Gastroesophageal sphincter (tissue), 3 donors: ENCODE measurements around the gene SLC38A2.

Source experiments
- CTCF ChIP-seq, 4 experiments: fragments of 200-600 bp in 2 of 4; fragments of 450-650 bp in 2 of 4; sonication (generic) in 1 of 4; IDR thresholded peaks; one replicate each; pipeline ENCODE4 v1.5.1; 2017 to 2019; ENCODE audit warnings: antibody characterized with exemption in 4 of 4, mild to moderate bottlenecking in 2 of 4, moderate library complexity in 2 of 4
- POLR2AphosphoS5 ChIP-seq: sonication (generic); formaldehyde crosslinking; IDR thresholded peaks from one replicate; pipeline ENCODE4 v1.6.1; 2017; ENCODE audit warnings: antibody characterized with exemption

- TF ChIP-seq CTCF (IDR thresholded peaks at IDR 0.05) (no peak), POLR2AphosphoS5 (no peak)
Measured at GRCh38 chr12:46404733-46405132, 32.2 kb upstream of the SLC38A2 start.
